Urothelium cell line (cell line): ENCODE measurements around the gene YLPM1.

Experiments used
- DNase-seq: peaks from one replicate; pipeline ENCODE4 v3.0.0; 2011; ENCODE audit warnings: low spot score, mixed read lengths
- FAIRE-seq: peaks from 2 replicates; lab custom pipeline; 2011; peaks lifted over from hg19 to GRCh38; lab: Jason Lieb, UNC

Gene YLPM1

DNA sequence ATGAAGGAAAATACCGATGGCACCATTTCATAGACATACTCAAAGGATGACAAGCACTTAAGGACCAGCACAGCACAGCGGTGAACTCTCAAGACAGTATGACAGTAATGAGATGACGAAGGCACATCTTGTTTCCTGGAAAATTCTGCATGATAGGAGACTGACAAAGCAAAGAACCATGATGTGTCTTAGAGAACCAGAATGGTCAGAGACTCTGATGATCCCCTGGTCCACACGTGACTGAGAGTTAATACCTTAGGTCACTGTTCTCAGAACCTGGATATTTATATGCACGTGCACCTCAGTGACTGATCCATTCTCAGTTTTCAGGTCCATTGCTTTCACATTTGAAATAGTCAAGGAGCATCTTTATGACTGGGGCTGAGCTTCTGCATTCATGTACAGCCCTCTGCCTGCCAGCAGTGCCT is 77.5 kb downstream of the YLPM1 start:
- no peak for DNase-seq
- no peak for FAIRE-seq

GRCh38 chr14:74841230-74842207 is 78.4 kb downstream of the YLPM1 start:
- FAIRE-seq: peak; percentile 67
- DNase-seq: no peak

DNA sequence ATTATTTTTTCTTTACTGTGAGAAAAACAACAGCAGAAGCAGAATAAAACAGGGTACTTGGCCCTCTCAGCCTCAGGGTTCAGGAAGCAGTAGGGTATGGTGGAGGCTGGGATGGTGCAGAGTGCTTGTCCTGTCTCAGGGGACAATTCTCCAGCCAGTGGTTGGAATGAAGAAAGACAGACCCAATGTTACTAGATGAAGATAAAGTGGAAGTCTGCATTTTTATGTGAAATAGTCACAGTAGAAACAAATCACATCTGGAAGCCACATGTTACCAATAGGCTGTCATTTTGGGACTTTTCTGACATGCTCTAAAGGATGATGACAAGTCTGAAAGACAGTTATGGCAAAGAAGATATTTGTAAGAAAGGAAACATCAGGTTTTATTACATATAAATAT is 80.5 kb downstream of the YLPM1 start:
- no peak for DNase-seq
- FAIRE-seq: no peak

GRCh38 chr14:74846168-74846567 is 83.1 kb downstream of the YLPM1 start:
- DNase-seq (no peak), FAIRE-seq (no peak)

DNA sequence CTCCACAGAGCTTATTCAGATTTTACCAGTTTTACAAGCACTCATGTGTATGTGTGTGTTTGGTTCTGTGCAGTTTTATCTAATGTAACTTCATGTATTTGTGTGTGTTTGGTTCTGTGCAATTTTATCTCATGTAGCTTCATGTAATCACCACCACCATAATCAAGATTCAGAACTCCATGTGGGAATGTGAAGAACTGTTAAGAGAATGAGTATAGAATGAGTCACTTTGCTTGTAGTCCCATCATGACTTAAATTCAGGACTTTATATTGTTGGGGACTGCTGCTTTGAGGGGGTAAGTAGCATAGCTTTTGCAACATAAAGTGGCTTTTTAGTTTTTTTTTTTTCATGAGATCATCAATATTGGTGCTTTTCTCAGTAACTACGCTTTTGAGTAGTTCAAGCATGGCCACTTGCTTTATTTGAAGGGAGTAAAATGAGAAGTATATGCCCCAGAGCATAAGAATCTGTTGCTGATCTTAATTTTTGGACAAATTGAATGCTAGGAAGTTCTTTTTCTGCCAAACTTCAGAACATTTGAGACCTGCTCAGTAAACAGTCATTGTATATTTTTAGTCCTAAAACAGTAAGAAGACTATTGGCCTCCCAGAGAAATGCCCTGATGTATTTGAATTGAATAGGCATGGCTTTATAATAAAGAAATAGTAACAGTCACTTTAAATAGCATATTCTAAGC is 84.0 kb downstream of the YLPM1 start:
- no peak for DNase-seq
- no peak for FAIRE-seq

DNA sequence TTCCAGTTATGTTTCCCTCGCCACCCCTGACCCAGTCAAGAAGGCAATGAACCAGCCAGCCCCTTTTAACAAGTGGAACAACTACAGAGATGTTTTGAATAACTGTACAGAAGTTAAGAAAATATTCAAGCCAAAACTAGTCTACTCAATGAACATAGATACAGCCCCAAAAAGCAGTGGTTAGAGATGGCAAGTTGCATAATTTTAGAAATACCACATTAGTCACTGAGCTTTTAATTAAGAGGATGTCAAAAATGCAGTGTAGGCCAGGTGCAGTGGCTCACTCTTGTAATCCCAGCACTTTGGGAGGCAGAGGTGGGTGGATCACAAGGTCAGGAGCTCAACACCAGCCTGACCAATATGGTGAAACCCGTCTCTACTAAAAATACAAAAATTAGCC is 85.7 kb downstream of the YLPM1 start:
- no peak for FAIRE-seq
- DNase-seq: no peak

DNA sequence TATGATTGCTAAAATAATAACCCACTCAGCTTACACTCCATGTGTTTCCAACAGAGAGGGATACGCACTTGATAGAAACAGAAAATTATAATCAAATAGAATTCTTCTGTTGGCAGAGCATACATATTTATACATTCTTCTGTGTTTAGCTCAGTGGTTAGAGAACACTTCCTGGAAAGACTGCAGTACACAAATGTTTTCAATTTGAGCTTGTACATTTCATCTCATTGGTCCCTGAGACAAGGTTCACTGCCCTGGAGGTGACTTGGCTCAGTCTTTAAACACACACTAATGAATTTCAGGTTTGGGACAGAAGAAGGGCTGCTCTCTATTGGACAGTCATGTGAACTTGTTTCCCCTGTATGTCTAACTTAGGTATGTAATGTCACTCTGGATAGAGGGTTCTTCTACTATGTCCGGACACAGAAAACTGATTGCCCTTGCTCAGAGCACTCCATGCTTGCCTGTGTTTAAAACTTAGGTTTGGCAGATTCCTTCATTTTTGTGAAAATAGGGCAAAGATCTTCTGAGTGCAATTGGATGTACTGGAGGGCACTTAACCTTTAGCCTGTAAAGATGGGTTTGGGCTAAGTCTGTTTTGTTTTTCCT is 89.9 kb downstream of the YLPM1 start:
- DNase-seq: no peak

GRCh38 chr14:74853581-74853980 is 90.5 kb downstream of the YLPM1 start:
- FAIRE-seq: no peak
- DNase-seq: no peak

More for the DNA sequence above, 89.9 kb downstream of the YLPM1 start:
- FAIRE-seq: no peak

- FAIRE-seq: no peak
- DNase-seq: no peak
These were observed 91.9 kb downstream of the YLPM1 start for GRCh38 chr14:74855021-74855420.

GRCh38 chr14:74855945-74856344 is 92.8 kb downstream of the YLPM1 start:
- DNase-seq: no peak
- FAIRE-seq: no peak

- DNase-seq: no peak
- no peak for FAIRE-seq
These were observed 93.2 kb downstream of the YLPM1 start for GRCh38 chr14:74856366-74856765.

- no peak for DNase-seq
- FAIRE-seq: no peak
These were observed 94.9 kb downstream of the YLPM1 start for GRCh38 chr14:74858022-74858421.

DNA sequence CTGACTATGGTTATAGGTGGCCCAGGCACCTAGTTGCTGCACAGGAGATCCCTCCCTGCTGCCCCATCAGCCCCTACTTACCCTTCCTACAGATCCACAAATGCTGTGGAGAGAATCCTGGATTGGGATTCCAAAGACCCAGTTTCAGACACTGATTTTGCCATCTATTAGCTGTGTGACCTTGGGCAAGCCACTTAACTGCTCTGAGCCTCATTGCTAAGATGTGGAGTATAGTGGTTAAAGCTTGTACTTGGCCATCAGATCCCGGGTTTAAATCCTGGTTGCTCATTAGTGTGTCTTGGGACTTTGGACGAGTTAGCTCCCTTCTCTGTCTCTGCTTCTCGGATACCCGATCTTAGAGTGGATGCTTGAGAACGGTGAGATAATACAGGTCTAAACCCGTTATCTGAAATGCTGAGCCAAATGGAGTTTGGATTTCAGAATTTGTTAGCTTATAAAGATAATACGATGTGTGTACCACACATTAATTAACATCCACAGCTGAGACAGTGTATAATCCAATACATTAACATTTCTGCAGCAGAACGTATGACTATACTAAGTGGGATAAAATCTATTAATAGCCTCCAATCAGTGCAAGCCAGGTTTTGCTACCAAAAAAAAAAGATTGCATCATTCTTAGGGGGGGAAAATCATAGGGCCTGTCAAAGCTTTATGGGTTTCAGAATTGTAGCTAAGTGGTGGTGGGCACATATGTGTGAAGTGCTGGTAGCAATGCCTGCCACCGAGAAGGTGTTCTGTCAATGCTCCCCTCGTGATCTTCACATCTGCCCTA is 96.8 kb downstream of the YLPM1 start:
- DNase-seq (no peak), FAIRE-seq (peak; percentile 9)

DNA sequence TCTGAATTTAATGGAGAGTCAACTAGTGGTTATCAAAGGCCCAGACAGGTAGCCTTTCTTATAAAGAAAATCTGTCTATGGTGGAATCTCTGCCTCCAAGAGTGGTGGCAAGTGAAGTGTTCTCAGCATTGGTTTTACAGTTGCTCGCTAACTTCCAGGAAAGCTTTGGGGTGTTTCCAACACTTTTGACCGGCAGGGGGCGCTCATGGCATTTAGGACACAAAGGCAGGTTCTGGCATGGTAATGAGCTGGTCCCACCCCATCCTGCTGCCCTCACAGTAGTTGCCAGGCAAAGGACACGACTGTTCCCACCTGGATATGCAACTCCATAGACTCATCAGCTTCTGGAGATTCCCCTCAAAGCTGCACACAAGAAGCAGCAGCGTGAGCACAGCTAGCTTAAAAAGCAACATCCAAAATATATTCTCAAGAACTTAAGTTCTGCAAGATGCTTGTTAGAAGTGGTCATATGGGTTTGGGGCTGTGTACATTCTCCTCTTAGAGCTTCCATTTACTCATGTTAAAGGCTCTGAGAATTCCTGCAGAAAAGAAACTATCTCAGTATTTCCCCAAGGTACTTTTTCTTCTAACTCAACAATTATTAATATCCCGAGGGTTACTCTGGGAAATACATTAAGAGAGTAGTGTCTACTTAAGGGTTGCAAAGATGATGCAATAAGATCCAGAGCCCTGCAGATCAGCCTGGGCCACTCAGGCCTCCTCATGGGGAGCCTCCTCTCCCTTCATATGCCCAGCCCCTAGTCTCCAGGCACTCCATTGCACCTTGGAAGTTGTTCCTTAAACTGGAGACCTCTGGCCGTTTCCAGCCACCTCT is 98.0 kb downstream of the YLPM1 start:
- DNase-seq (peak; percentile 90), FAIRE-seq (peak; percentile 13)

DNA sequence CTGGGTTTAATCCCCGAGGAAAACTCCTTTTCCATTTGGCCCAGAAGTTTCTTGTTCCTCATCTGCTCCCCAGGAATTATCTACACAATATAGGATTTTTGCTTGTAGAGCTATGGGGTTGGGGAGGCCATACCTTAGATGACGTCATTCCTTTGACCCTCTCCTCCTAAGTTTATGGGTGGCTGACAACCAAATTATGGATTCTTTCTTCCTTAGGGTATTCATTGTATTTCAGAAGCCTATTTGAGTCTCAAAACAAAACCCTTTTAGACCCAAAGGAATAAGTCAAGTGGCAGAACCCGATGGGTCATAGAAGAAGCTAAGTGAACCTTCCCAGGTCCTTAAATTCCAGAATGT is 98.6 kb downstream of the YLPM1 start:
- FAIRE-seq: no peak

DNA sequence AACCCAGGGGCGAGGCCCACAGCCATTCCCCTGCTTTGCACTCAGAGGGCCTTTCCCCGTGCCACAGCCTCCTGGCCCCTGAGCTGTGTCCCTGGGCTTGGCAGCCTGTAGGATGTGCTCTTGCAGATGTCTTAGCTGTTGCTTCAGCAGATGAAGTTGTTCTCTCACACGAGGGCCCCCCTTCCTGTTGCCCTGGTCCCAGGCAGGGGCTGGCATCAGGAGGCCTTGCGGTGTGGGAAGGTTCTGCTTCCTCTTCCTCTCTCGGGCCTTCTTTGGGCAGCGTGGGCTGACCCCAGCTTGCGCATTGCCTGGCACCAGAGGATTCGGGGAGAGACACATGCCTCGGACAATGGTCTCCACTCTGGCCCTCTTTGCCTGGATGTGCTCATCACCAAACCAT is 100.2 kb downstream of the YLPM1 start:
- FAIRE-seq (no peak), DNase-seq (no peak)

More for the DNA sequence above, 98.6 kb downstream of the YLPM1 start:
- no peak for DNase-seq

DNA sequence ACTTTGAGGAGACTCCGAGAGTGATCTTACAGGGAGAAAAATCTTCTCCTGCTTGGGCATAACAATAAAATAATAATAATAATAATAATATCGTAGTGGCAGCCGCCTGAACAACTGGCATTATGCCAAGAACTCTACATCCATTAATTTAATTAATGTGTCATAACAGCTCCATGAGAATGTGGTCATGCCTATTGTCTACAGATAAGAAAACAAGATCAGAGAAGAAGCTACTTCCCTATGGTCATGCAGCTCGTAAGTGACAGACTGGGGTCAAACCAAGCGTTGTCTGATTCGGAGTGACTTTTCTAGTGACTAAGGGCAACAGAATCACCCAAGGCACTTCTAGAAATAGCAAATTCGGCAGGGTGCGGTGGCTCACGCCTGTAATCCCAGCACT is 101.1 kb downstream of the YLPM1 start:
- FAIRE-seq (no peak), DNase-seq (no peak)

GRCh38 chr14:74865156-74865555 is 102.0 kb downstream of the YLPM1 start:
- FAIRE-seq (no peak), DNase-seq (no peak)

DNA sequence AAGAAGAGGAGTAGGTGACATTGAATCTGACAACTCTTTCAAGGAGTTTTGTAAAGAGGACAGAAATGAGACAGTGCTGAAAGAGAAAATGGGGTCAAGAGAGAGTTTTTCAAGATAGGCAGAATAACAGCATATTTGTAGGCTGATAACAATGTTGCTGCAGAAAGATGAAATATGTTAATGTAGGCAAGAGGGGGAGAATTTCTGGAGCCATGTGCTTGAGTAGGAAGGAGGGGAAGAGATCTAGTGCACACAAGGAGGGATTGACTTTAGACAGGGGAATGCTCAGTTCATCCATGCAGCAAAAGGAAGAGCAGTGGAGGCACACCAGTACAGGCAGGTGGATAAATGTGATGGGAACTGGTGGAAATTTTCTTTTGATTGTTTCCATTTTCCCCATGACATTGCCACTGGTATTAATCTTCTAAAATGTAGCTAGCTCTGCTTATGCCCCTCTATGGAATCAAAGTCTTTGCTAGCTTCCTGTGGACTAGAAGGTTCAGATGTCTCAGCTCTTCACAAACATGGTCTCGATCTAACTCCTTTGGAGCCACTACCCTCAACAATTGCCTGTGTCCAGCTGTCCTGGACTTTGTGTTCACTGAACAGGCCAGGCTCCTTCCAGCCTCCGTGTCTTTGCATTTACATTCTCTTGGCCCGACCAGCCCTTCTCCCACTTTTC is 103.7 kb downstream of the YLPM1 start:
- FAIRE-seq (peak; percentile 73), DNase-seq (no peak)
